Measurements from ENCODE around the gene KNOP1. TPM values are rescaled to one million over a fixed set of nuclear protein-coding genes. Genes with fewer than 3 reads are reported as not detected.

KNOP1 gene
- total RNA-seq, 1 experiment from 2014 or later, result 93.9 TPM

DNA sequence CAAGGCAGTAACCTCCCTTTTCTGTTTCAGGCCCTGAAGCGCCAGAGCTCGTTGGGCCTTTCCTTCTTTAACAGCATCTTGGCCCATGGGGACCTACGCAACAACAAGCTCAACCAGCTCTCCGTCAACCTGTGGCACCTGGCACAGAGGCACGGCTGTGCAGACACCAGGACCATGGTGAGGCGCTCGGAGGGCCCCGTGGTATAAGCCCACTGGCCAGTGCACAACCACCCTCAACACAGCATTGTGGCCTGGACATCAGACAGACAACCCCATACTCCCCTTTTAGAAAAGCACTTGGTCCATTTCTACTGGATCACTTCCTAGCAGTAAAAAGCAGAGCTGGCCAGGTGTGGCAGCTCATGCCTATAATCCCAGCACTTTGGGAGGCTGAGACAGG, 18.6 kb downstream of the KNOP1 start:
- no peak overlapping the region for H4K5ac ChIP-seq (ENCODE audit: insufficient read length, low read depth, low read length)
- no peak overlapping the region for H2AFZ ChIP-seq (ENCODE audit: low read length)
- no peak overlapping the region for H3K4ac ChIP-seq (ENCODE audit: low read depth, low read length)
- H3K4me3 Mint-ChIP-seq, result no peak overlapping the region
- H2BK20ac ChIP-seq (ENCODE audit: low read depth, low read length, poor library complexity, severe bottlenecking), result no peak overlapping the region
- peaks cover 53 to 90% (median 88%) of the 10 kb centered on the region in 3 experiments for H3K36me3 Mint-ChIP-seq (ENCODE audit: insufficient read depth in 1 of 3, low read depth in 3 of 3)
- no peaks in the 10 kb centered on the region for H3K9me3 ChIP-seq (ENCODE audit: control insufficient read depth, low read depth, low read length)
- H3K18ac ChIP-seq (ENCODE audit: insufficient read length, low read depth, low read length), result no peak overlapping the region
- DNase-seq, result no peak
- TF ChIP-seq, protein P1, sequence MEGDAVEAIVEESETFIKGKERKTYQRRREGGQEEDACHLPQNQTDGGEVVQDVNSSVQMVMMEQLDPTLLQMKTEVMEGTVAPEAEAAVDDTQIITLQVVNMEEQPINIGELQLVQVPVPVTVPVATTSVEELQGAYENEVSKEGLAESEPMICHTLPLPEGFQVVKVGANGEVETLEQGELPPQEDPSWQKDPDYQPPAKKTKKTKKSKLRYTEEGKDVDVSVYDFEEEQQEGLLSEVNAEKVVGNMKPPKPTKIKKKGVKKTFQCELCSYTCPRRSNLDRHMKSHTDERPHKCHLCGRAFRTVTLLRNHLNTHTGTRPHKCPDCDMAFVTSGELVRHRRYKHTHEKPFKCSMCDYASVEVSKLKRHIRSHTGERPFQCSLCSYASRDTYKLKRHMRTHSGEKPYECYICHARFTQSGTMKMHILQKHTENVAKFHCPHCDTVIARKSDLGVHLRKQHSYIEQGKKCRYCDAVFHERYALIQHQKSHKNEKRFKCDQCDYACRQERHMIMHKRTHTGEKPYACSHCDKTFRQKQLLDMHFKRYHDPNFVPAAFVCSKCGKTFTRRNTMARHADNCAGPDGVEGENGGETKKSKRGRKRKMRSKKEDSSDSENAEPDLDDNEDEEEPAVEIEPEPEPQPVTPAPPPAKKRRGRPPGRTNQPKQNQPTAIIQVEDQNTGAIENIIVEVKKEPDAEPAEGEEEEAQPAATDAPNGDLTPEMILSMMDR (conservative IDR thresholded peaks at IDR 0.05), result no peak
- no peak overlapping the region for H2BK12ac ChIP-seq (ENCODE audit: insufficient read length, low read depth, low read length)
- no peak overlapping the region for H4K8ac ChIP-seq (replicated peaks; ENCODE audit: insufficient read length, low read depth, low read length)
- H4K20me1 ChIP-seq (ENCODE audit: control insufficient read depth, insufficient read depth, insufficient read length), result no peaks in the 10 kb centered on the region
- no peaks in the 10 kb centered on the region for H3K79me1 ChIP-seq (ENCODE audit: insufficient read depth, low read depth, low read length, poor library complexity, severe bottlenecking)
- no peak overlapping the region for H2AK5ac ChIP-seq (ENCODE audit: insufficient read length, low read length)
- no peak overlapping the region for H2BK120ac ChIP-seq (ENCODE audit: low read depth, low read length, poor library complexity, severe bottlenecking)
- no peak overlapping the region for H3T11ph ChIP-seq (ENCODE audit: low read length)
- H3K9ac ChIP-seq (ENCODE audit: extremely low read depth, insufficient read length, low read length), result no peak overlapping the region
- no peaks in the 10 kb centered on the region for H3K27me3 ChIP-seq (ENCODE audit: insufficient read depth, low read length)
- H4K91ac ChIP-seq (ENCODE audit: insufficient read length, low read depth, low read length), result no peak overlapping the region
- H3K23ac ChIP-seq (ENCODE audit: insufficient read length, low read depth, low read length), result no peak overlapping the region
- H3K9me3 Mint-ChIP-seq, result peaks cover 0 to 9% of the 10 kb centered on the region in 2 experiments; a peak in 1 of 5 replicates
- no peak overlapping the region for H2BK15ac ChIP-seq (ENCODE audit: low read depth, low read length)
- no peak overlapping the region for H3K4me2 ChIP-seq (ENCODE audit: insufficient read depth, insufficient read length, low read length)
- H3K56ac ChIP-seq (ENCODE audit: insufficient read length, low read depth, low read length), result no peak overlapping the region
- no CpG with 5 or more reads among the region's 8 CpGs for WGBS (ENCODE audit: extremely low coverage, insufficient read length, low lambda C conversion rate)
- no peak overlapping the region for H2BK5ac ChIP-seq (ENCODE audit: insufficient read length, low read length)
- H3K27ac ChIP-seq (ENCODE audit: insufficient read length, low read depth, low read length), result no peak overlapping the region
- H3K79me2 ChIP-seq (ENCODE audit: insufficient read depth, low read length), result no peaks in the 10 kb centered on the region
- no peaks in the 10 kb centered on the region for H3K4me1 ChIP-seq (ENCODE audit: insufficient read depth, low read length)
- H3K27me3 Mint-ChIP-seq (ENCODE audit: low read depth), result no peaks in the 10 kb centered on the region
- H3K14ac ChIP-seq (ENCODE audit: insufficient read depth, low read length), result no peak overlapping the region
- no peaks in the 10 kb centered on the region for H3K23me2 ChIP-seq (ENCODE audit: insufficient read length, low read depth, low read length, poor library complexity, severe bottlenecking)
- peak overlapping the region in 2 of 3 experiments; percentile 40 to 77; a peak in 2 of 7 replicates for H3K27ac Mint-ChIP-seq
- H3K4me1 Mint-ChIP-seq, result no peaks in the 10 kb centered on the region
